Testis (tissue), 3 donors: Measurements from ENCODE around the gene PLEKHA7. TPM values are rescaled to one million over a fixed set of nuclear protein-coding genes. Genes with fewer than 3 reads are reported as not detected.

Source experiments
- DNase-seq: peaks from one replicate; pipeline ENCODE4 v3.0.0-alpha.2; 2019
- H3K27ac ChIP-seq, 2 donors: fragments of 200-600 bp; sonication (generic); one replicate each; pipeline ENCODE4 v1.5.1; 2019
- H3K27me3 ChIP-seq: fragments of 200-600 bp; sonication (generic); one replicate; pipeline ENCODE4 v1.5.1; 2019
- H3K36me3 ChIP-seq: fragments of 200-600 bp; sonication (generic); one replicate; pipeline ENCODE4 v1.5.1; 2017; ENCODE audit warnings: low read depth; ENCODE audit errors: missing control alignments
- H3K4me1 ChIP-seq: fragments of 200-600 bp; sonication (generic); one replicate; pipeline ENCODE4 v1.5.1; 2019
- H3K4me3 ChIP-seq, 2 donors: fragments of 200-600 bp; sonication (generic); one replicate each; pipeline ENCODE4 v1.5.1; 2017 to 2019
- H3K9me3 ChIP-seq: fragments of 200-600 bp; sonication (generic); one replicate; pipeline ENCODE4 v1.5.1; 2017
- CTCF ChIP-seq, 3 experiments: fragments of 450-650 bp in 2 of 3; fragments of 200-600 bp in 1 of 3; sonication (generic) in 1 of 3; IDR thresholded peaks; one replicate each; pipeline ENCODE4 v1.5.1; 2016 to 2019; ENCODE audit warnings: antibody characterized with exemption in 3 of 3, mild to moderate bottlenecking in 2 of 3, moderate library complexity in 1 of 3
- POLR2A ChIP-seq: fragments of 450-650 bp; IDR thresholded peaks from one replicate; pipeline ENCODE4 v1.6.1; 2017; ENCODE audit warnings: antibody characterized with exemption, mild to moderate bottlenecking, moderate library complexity
- WGBS, 2 donors: methylation state at CpG; one replicate each; pipeline ENCODE4 v1.1.5; 2018; 5-methylcytosine and 5-hydroxymethylcytosine counted together
- intact Hi-C: fragments of 100-400 bp; cut with DNase I; formaldehyde crosslinking; loops from one replicate; pipeline ENCODE4 v1.15.1; 2023; ENCODE audit warnings: low total_unique reads
- polyA plus RNA-seq: library from polyadenylated mRNA; stranded (reverse); fragments of 350-450 nt; fragmentation: Illumina TruSeq; extraction: RNeasy Lipid Tissue Mini Kit (QIAGEN cat#74804); gene quantifications from one replicate; pipeline ENCODE4 v1.2.3, GENCODE V29; 2014; ENCODE audit warnings: low read depth, low replicate concordance; ENCODE audit not compliant: insufficient read depth
- total RNA-seq, 2 donors: library from RNA; depleted of rRNA; stranded (reverse); fragments of >200 nt; gene quantifications; one replicate each; pipeline ENCODE4 v1.2.3, GENCODE V29; 2016

PLEKHA7 gene
- total and polyA plus RNA-seq, 3 donors from 2014 or later, result 33.0 to 64.9 (median 63.9) TPM

- 85 to 86% methylated on average over 3 of the region's 3 CpGs for WGBS, 2 donors
- peak; percentile 42 for DNase-seq
- Histone ChIP-seq H3K4me1 (peaks cover 21% of the 10 kb centered on the region), H3K27ac (no peak overlapping the region), H3K27me3 (no peaks in the 10 kb centered on the region), H3K4me3 (no peak overlapping the region), H3K9me3 (no peaks in the 10 kb centered on the region), H3K36me3 (no peaks in the 10 kb centered on the region)
- intact Hi-C loops, result no loop called here
- no peak for TF ChIP-seq POLR2A
- TF ChIP-seq CTCF (IDR thresholded peaks at IDR 0.05), result peak in 2 of 3 experiments; percentile 13 to 14
These were observed 131.0 kb downstream of the PLEKHA7 start for GRCh38 chr11:16883174-16883573.

GRCh38 chr11:16881766-16882165 is 132.4 kb downstream of the PLEKHA7 start:
- H3K4me1 ChIP-seq, result peaks cover 32% of the 10 kb centered on the region
- no peaks in the 10 kb centered on the region for H3K36me3 ChIP-seq
- peak overlapping the region; percentile 59 to 63 for H3K27ac ChIP-seq
- WGBS, 2 donors, result 64 to 80% methylated on average over 3 of the region's 3 CpGs
- no peaks in the 10 kb centered on the region for H3K27me3 ChIP-seq
- no peak for DNase-seq
- intact Hi-C loops, result no loop called here
- H3K4me3 ChIP-seq, result no peak overlapping the region
- no peaks in the 10 kb centered on the region for H3K9me3 ChIP-seq
- TF ChIP-seq POLR2A (no peak), CTCF (IDR thresholded peaks at IDR 0.05) (no peak)

- peak; percentile 82 for DNase-seq
- peak overlapping the region in 1 of 2 donors; percentile 20 for H3K4me3 ChIP-seq
- WGBS, 2 donors, result 43 to 68% methylated on average over 8 of the region's 8 CpGs
- no peaks in the 10 kb centered on the region for H3K9me3 ChIP-seq
- no peaks in the 10 kb centered on the region for H3K27me3 ChIP-seq
- peak overlapping the region; percentile 59 to 63 for H3K27ac ChIP-seq
- H3K4me1 ChIP-seq, result peaks cover 36% of the 10 kb centered on the region
- intact Hi-C loops, result no loop called here
- TF ChIP-seq CTCF (IDR thresholded peaks at IDR 0.05) (peak; percentile 37 to 54 (median 38)), POLR2A (no peak)
- no peaks in the 10 kb centered on the region for H3K36me3 ChIP-seq
These were observed 133.0 kb downstream of the PLEKHA7 start for GRCh38 chr11:16881074-16881709.

GRCh38 chr11:16880184-16880801 is 133.9 kb downstream of the PLEKHA7 start:
- H3K4me3 ChIP-seq, result peak overlapping the region in 1 of 2 donors; percentile 20
- H3K27ac ChIP-seq, result peak overlapping the region; percentile 59 to 63
- intact Hi-C loops, result no loop called here
- DNase-seq, result peak; percentile 56
- peaks cover 39% of the 10 kb centered on the region for H3K4me1 ChIP-seq
- no peaks in the 10 kb centered on the region for H3K9me3 ChIP-seq
- TF ChIP-seq POLR2A (no peak), CTCF (IDR thresholded peaks at IDR 0.05) (no peak)
- H3K27me3 ChIP-seq, result no peaks in the 10 kb centered on the region
- 66 to 75% methylated on average over 7 of the region's 7 CpGs for WGBS, 2 donors
- no peaks in the 10 kb centered on the region for H3K36me3 ChIP-seq

GRCh38 chr11:16879690-16880089 is 134.5 kb downstream of the PLEKHA7 start:
- Histone ChIP-seq H3K4me3 (no peak overlapping the region), H3K36me3 (no peaks in the 10 kb centered on the region), H3K9me3 (no peaks in the 10 kb centered on the region), H3K4me1 (peaks cover 40% of the 10 kb centered on the region), H3K27me3 (no peaks in the 10 kb centered on the region), H3K27ac (peak overlapping the region in 1 of 2 donors; percentile 16)
- TF ChIP-seq POLR2A, result no peak
- no peak for TF ChIP-seq CTCF (IDR thresholded peaks at IDR 0.05)
- 85 to 91% methylated on average over 2 of the region's 2 CpGs for WGBS, 2 donors
- DNase-seq, result no peak
- intact Hi-C loops, result no loop called here
